Common myeloid progenitor, CD34-positive (primary cell): ENCODE results near the gene PCNX3.

Experiments
- CTCF ChIA-PET: fragments of 350-600 bp; sonication (Branson Sonifier 250); formaldehyde crosslinking; loops from one replicate; lab custom pipeline; 2021; ENCODE audit warnings: antibody characterized with exemption; lab: Charles Lee
- POLR2A ChIA-PET: fragments of 350-600 bp; sonication (Branson Sonifier 250); formaldehyde crosslinking; loops from one replicate; lab custom pipeline; 2021; ENCODE audit warnings: antibody characterized with exemption; lab: Charles Lee
- DNase-seq, 3 donors: peaks; one replicate each; pipeline versions ENCODE4 v3.0.0 to v3.0.0-alpha.2; 2013
- H3K27ac ChIP-seq, 2 experiments: 1 replicate in 1 of 2; 2 replicates in 1 of 2; pipeline ENCODE4 v1.7.0; 2013; ENCODE audit warnings: inconsistent platforms in 2 of 2, low read length in 2 of 2, mild to moderate bottlenecking in 2 of 2, low read depth in 1 of 2, moderate library complexity in 1 of 2; ENCODE audit not compliant: severe bottlenecking in 2 of 2, insufficient read depth in 1 of 2, poor library complexity in 1 of 2
- H3K27me3 ChIP-seq, 5 experiments: replicated peaks in 2 of 5; 1 replicate in 3 of 5; 2 replicates in 2 of 5; pipeline versions ENCODE4 v1.6.1 to v1.7.0; 2013; ENCODE audit warnings: low read length in 4 of 5, mild to moderate bottlenecking in 2 of 5, moderate library complexity in 2 of 5, inconsistent platforms in 1 of 5; ENCODE audit not compliant: insufficient read depth in 5 of 5, control insufficient read depth in 4 of 5
- H3K36me3 ChIP-seq, 4 experiments: 1 replicate in 2 of 4; 2 replicates in 2 of 4; pipeline versions ENCODE4 v1.6.1 to v1.7.0; 2013; ENCODE audit warnings: low read length in 3 of 4, control low read depth in 1 of 4, mild to moderate bottlenecking in 1 of 4; ENCODE audit not compliant: control insufficient read depth in 4 of 4, insufficient read depth in 4 of 4
- H3K4me1 ChIP-seq, 4 experiments: 1 replicate in 3 of 4; 2 replicates in 1 of 4; pipeline versions ENCODE4 v1.6.1 to v1.7.1; 2013; ENCODE audit warnings: low read length in 3 of 4, mild to moderate bottlenecking in 3 of 4, control low read depth in 1 of 4, inconsistent platforms in 1 of 4, moderate library complexity in 1 of 4; ENCODE audit not compliant: control insufficient read depth in 4 of 4, insufficient read depth in 4 of 4; ENCODE audit errors: control extremely low read depth in 1 of 4
- H3K4me3 ChIP-seq, 7 experiments: 1 replicate in 4 of 7; 2 replicates in 3 of 7; pipeline versions ENCODE4 v1.5.1 to v1.7.0; 2013; ENCODE audit warnings: mild to moderate bottlenecking in 7 of 7, low read length in 6 of 7, moderate library complexity in 6 of 7, inconsistent platforms in 2 of 7, low read depth in 2 of 7, control low read depth in 1 of 7; ENCODE audit not compliant: insufficient read depth in 4 of 7, control insufficient read depth in 1 of 7; ENCODE audit errors: extremely low read depth in 1 of 7
- H3K9me3 ChIP-seq, 5 experiments: 1 replicate in 4 of 5; 2 replicates in 1 of 5; pipeline versions ENCODE4 v1.6.1 to v1.7.1; 2013; ENCODE audit warnings: low read length in 4 of 5, mild to moderate bottlenecking in 2 of 5, inconsistent platforms in 1 of 5, low read depth in 1 of 5, moderate library complexity in 1 of 5; ENCODE audit not compliant: control insufficient read depth in 4 of 5, insufficient read depth in 2 of 5; ENCODE audit errors: control extremely low read depth in 1 of 5
- WGBS: methylation state at CpG from one replicate; pipeline ENCODE4 v1.1.5; 2013; ENCODE audit not compliant: insufficient coverage; 5-methylcytosine and 5-hydroxymethylcytosine counted together

The PCNX3 gene

GRCh38 chr11:65646288-65646957, 30.8 kb downstream of the PCNX3 start:
- ChIA-PET CTCF (no interaction called here), POLR2A (no interaction called here)
- Histone ChIP-seq H3K9me3 (no peaks in the 10 kb centered on the region), H3K27me3 (no peaks in the 10 kb centered on the region), H3K4me3 (no peak overlapping the region), H3K4me1 (peaks cover 0 to 36% (median 25%) of the 10 kb centered on the region in 4 experiments), H3K36me3 (peaks cover 0 to 86% (median 59%) of the 10 kb centered on the region in 4 experiments), H3K27ac (no peak overlapping the region)
- DNase-seq = no peak
- 98% methylated on average over 67 of the region's 68 CpGs for WGBS

- Histone ChIP-seq H3K27me3 (no peaks in the 10 kb centered on the region), H3K4me3 (no peak overlapping the region), H3K9me3 (no peaks in the 10 kb centered on the region), H3K4me1 (peaks cover 6 to 36% (median 25%) of the 10 kb centered on the region in 4 experiments), H3K27ac (no peak overlapping the region), H3K36me3 (peaks cover 0 to 86% (median 59%) of the 10 kb centered on the region in 4 experiments)
- DNase-seq = no peak
- POLR2A ChIA-PET = no interaction called here
- WGBS = 96% methylated on average over 80 of the region's 87 CpGs
- CTCF ChIA-PET = no interaction called here
These were observed 31.6 kb downstream of the PCNX3 start for GRCh38 chr11:65646958-65647701.

- no peak for DNase-seq
- ChIA-PET POLR2A (no interaction called here), CTCF (interaction anchor here (1.4 to 6.5 kb wide), 5 partner anchors 9 to 23 kb away, joined by 3 to 54 read pairs (median 5); partner anchors contain the start of gene SIPA1)
- WGBS = 96% methylated on average over 12 of the region's 12 CpGs
- Histone ChIP-seq H3K4me3 (no peak overlapping the region), H3K27ac (no peak overlapping the region), H3K4me1 (peaks cover 13 to 35% (median 26%) of the 10 kb centered on the region in 4 experiments), H3K27me3 (no peaks in the 10 kb centered on the region), H3K36me3 (peaks cover 0 to 79% (median 53%) of the 10 kb centered on the region in 4 experiments), H3K9me3 (no peaks in the 10 kb centered on the region)
These were observed 33.5 kb downstream of the PCNX3 start for GRCh38 chr11:65648997-65649493.

GRCh38 chr11:65649656-65650546, 34.3 kb downstream of the PCNX3 start:
- no peak overlapping the region for H3K4me3 ChIP-seq
- no peak overlapping the region for H3K27ac ChIP-seq
- peaks cover 13 to 42% (median 33%) of the 10 kb centered on the region in 4 experiments for H3K4me1 ChIP-seq
- 92% methylated on average over 16 of the region's 16 CpGs for WGBS
- H3K9me3 ChIP-seq = no peaks in the 10 kb centered on the region
- no peak for DNase-seq
- H3K36me3 ChIP-seq = peaks cover 0 to 79% (median 56%) of the 10 kb centered on the region in 4 experiments
- ChIA-PET CTCF (interaction anchor here (0.5 to 7.6 kb wide), 7 partner anchors 8 to 164 kb away, joined by 3 to 54 read pairs (median 5); partner anchors contain the start of gene SIPA1), POLR2A (interaction anchor here (4.8 kb wide), 1 partner anchor 9 kb away, joined by 43 read pairs; no protein-coding TSS in a partner anchor)
- H3K27me3 ChIP-seq = no peaks in the 10 kb centered on the region

- Histone ChIP-seq H3K27ac (no peak overlapping the region), H3K27me3 (no peaks in the 10 kb centered on the region), H3K36me3 (peaks cover 5 to 79% (median 55%) of the 10 kb centered on the region in 4 experiments), H3K4me1 (peaks cover 13 to 42% (median 33%) of the 10 kb centered on the region in 4 experiments), H3K9me3 (no peaks in the 10 kb centered on the region), H3K4me3 (no peak overlapping the region)
- DNase-seq = no peak
- WGBS = 89% methylated on average over 13 of the region's 20 CpGs
- POLR2A ChIA-PET = interaction anchor here (4.8 kb wide), 1 partner anchor 9 kb away, joined by 43 read pairs; no protein-coding TSS in a partner anchor
- CTCF ChIA-PET = interaction anchor here (6.5 to 7.6 kb wide), 2 partner anchors 10 to 24 kb away, joined by 39 to 54 read pairs; partner anchors contain the start of gene SIPA1
These were observed 35.2 kb downstream of the PCNX3 start for GRCh38 chr11:65650547-65651338.

GRCh38 chr11:65651339-65651588, 35.7 kb downstream of the PCNX3 start:
- Histone ChIP-seq H3K36me3 (peaks cover 8 to 79% (median 54%) of the 10 kb centered on the region in 4 experiments), H3K27ac (peak overlapping the region in 1 of 2 experiments; percentile 0)

More at GRCh38 chr11:65651339-65651588, 35.7 kb downstream of the PCNX3 start:
- DNase-seq = no peak
- whole genome bisulfite sequencing = 100% methylated on average over 3 of the region's 3 CpGs
- CTCF ChIA-PET = interaction anchor here (1.1 to 7.6 kb wide), 3 partner anchors 11 to 24 kb away, joined by 3 to 54 read pairs (median 39); partner anchors contain the start of gene SIPA1
- Histone ChIP-seq H3K27me3 (no peaks in the 10 kb centered on the region), H3K4me1 (peaks cover 13 to 42% (median 33%) of the 10 kb centered on the region in 4 experiments), H3K4me3 (no peak overlapping the region), H3K9me3 (no peaks in the 10 kb centered on the region)
- POLR2A ChIA-PET = interaction anchor here (2.9 to 4.8 kb wide), 2 partner anchors 10 to 25 kb away, joined by 13 to 43 read pairs; no protein-coding TSS in a partner anchor
